ENCODE data around the gene CNTRL.

Gene CNTRL

DNA sequence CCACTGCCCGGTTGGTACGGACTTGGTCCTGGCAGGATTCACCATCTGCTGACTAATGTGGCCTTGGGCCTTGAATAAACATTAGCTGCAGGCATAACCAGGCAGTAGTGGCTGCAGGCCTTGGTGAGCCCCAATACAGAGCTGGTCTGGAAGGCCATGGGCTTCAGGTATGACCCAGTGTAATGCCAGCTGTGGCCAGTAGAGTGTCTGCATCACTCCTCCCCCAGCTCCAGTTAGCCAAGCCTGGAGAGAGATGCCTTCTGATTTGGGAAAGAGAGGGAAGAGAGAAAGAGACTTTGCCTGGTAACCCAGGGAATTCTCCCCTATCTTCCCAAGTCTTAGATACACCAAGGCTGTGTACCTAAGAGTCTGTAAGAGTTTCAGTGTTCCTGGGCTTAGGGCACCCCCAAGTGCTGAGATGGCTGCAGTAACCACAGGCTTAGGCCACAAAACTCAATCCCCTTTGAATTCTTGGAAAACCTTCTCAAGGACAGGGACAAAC is 19.1 kb upstream of the CNTRL start:
- DNase-seq (ENCODE audit: extremely low read depth, low read depth): no peak
- peak; percentile 44 for TF ChIP-seq CTCF (IDR thresholded peaks at IDR 0.05; ENCODE audit: low read depth, low read length, missing control alignments)
- H3K4me3 ChIP-seq (replicated peaks; ENCODE audit: low read depth, low read length): no peak overlapping the region

DNA sequence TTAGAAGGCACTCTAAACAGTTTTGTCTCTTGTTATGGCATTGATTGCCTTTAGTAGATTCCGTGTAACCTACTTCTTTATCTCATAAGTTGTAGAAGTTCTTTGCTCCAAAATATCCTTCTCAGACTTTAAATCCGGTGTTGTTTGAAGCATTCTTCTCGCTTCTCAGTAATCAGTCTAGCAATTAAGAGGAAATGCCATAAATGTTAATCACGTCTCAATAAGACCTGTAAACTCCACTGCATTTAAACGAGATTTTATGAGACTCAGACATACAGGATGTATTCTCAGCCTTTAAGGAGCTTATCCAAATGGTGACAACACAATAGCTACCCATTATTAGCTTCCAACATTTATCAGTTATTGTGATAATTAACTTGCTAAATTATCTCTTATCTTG is 16.9 kb upstream of the CNTRL start:
- no peak overlapping the region for H3K4me3 ChIP-seq (replicated peaks; ENCODE audit: low read depth, low read length)
- no peak for TF ChIP-seq CTCF (IDR thresholded peaks at IDR 0.05; ENCODE audit: low read depth, low read length, missing control alignments)
- no peak for DNase-seq (ENCODE audit: extremely low read depth, low read depth)

- no peak for DNase-seq (ENCODE audit: extremely low read depth, low read depth)
- TF ChIP-seq CTCF (IDR thresholded peaks at IDR 0.05; ENCODE audit: low read depth, low read length, missing control alignments): no peak
- no peak overlapping the region for H3K4me3 ChIP-seq (replicated peaks; ENCODE audit: low read depth, low read length)
These were observed 15.2 kb upstream of the CNTRL start for GRCh38 chr9:121059513-121059912.

DNA sequence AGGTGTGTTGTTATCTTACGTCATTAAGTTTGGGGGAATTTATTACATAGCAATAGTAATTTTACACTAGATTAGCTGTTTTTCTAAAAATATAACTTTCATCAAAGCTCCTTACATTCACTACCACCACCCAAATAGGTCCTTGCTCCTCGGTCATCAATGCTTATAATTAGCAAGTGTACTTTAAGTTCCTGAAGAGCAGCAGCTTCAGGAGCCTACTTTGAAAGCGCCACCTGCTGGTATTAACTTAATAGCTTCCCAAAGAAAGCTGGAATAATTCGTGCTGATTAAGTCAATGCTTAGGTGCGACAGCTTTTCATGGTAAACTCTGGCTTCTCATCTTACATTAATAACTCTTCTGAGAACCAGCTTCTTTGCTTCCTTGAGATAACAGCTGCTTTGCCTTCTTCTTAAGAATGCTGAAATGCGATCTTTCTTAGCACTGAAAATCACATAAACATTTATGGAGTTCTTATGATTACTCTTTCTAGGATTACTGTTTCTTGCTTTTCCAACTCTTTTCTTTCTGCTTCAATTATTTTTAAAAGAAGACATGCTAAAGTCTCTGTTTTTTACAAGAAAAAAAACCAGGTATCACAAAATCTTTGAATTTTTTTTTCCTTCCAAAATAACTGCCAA is 14.6 kb upstream of the CNTRL start:
- peak; percentile 73 for TF ChIP-seq CTCF (IDR thresholded peaks at IDR 0.05; ENCODE audit: low read depth, low read length, missing control alignments)
- DNase-seq (ENCODE audit: extremely low read depth, low read depth): peak; percentile 46

GRCh38 chr9:121066850-121067249 is 7.9 kb upstream of the CNTRL start:
- TF ChIP-seq CTCF (IDR thresholded peaks at IDR 0.05; ENCODE audit: low read depth, low read length, missing control alignments): no peak
- DNase-seq (ENCODE audit: extremely low read depth, low read depth): no peak
- H3K4me3 ChIP-seq (replicated peaks; ENCODE audit: low read depth, low read length): no peak overlapping the region

More for the DNA sequence above, 14.6 kb upstream of the CNTRL start:
- H3K4me3 ChIP-seq (replicated peaks; ENCODE audit: low read depth, low read length): no peak overlapping the region

GRCh38 chr9:121067640-121068039 is 7.1 kb upstream of the CNTRL start:
- no peak for DNase-seq (ENCODE audit: extremely low read depth, low read depth)
- no peak overlapping the region for H3K4me3 ChIP-seq (replicated peaks; ENCODE audit: low read depth, low read length)
- TF ChIP-seq CTCF (IDR thresholded peaks at IDR 0.05; ENCODE audit: low read depth, low read length, missing control alignments): no peak

DNA sequence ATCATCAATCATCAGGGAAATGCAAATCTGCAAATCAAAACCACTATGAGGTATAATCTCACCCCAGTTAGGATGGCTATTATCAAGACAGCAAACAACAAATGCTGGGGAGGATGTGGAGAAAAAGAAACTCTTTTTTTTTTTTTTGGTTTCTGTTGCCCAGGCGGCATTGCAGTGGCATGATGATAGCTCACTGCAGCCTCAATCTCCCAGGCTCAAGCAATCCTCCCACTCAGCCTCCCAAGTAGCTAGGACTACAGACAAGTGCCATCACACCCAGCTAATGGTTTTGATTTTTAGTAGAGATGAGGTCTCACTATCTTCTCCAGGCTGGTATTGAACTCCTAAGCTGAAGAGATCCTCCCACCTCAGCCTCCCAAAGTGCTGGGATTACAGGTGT is 5.4 kb upstream of the CNTRL start:
- no peak for TF ChIP-seq CTCF (IDR thresholded peaks at IDR 0.05; ENCODE audit: low read depth, low read length, missing control alignments)
- no peak for DNase-seq (ENCODE audit: extremely low read depth, low read depth)
- no peak overlapping the region for H3K4me3 ChIP-seq (replicated peaks; ENCODE audit: low read depth, low read length)
